ENCODE measurements around the gene GABBR2.
"Not testable (repeated sequence)": the region's sequence is repeated elsewhere in the genome, so short reads cannot be mapped to it uniquely, and the experiment has no call there.

Gene GABBR2

GRCh38 chr9:98310752-98311392, 397.9 kb downstream of the GABBR2 start:
- no peak for DNase-seq

- DNase-seq, result no peak
Measured at GRCh38 chr9:98306384-98307145, 402.2 kb downstream of the GABBR2 start.

- no peak for DNase-seq
Measured at GRCh38 chr9:98304381-98304780, 404.4 kb downstream of the GABBR2 start.

- no peak for DNase-seq
Measured at GRCh38 chr9:98303633-98304125, 405.1 kb downstream of the GABBR2 start.

GRCh38 chr9:98302938-98303632, 405.6 kb downstream of the GABBR2 start:
- DNase-seq, result no peak

DNA sequence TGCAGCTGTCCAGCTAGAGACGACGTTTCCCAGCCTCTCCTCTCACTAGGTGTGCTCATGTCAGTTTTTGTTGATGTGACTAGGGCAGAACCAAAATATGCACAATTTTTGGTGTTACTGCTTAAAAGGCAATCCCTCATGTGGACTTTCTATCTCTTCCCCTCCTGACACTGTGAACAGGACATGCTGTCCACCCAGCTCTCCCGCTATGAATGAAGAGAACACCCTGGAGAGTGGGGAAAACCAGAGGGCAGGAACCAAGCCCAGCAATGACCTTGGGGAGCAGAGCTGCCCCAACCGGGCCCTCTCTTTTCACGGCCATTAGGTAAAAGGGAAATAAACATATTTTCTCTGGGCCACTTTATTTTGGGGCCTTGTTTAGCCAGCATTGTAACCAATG, 406.6 kb downstream of the GABBR2 start:
- no peak for DNase-seq

- no peak for DNase-seq
Measured at GRCh38 chr9:98300611-98301010, 408.1 kb downstream of the GABBR2 start.

GRCh38 chr9:98298476-98298875, 410.3 kb downstream of the GABBR2 start:
- no peak for DNase-seq

- no peak for DNase-seq
Measured at GRCh38 chr9:98295824-98296223, 412.9 kb downstream of the GABBR2 start.

- DNase-seq, result no peak
Measured at GRCh38 chr9:98291820-98292219, 416.9 kb downstream of the GABBR2 start.

DNA sequence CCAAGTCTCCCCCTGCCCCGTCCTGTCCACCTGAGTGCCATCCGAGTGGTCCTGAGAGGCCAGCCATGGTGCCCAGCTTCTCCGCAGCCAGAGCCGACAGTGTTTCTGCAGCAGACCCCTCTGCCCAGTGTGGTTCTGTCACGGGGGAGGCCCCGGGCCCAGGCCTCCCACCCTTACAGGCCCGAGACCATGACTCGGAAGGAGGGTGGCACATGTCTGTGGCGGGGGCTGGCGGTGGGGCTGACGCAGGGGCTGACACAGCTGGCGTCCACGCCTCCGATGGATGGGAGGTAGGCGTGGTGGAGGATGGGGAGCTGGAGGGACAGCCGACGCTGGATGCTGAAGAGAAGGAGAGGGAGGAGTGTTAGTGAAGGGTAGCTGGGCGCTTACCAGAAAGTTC, 418.3 kb downstream of the GABBR2 start:
- DNase-seq, result no peak

GRCh38 chr9:98289614-98290201, 419.0 kb downstream of the GABBR2 start:
- no peak for DNase-seq

GRCh38 chr9:98288881-98289280, 419.9 kb downstream of the GABBR2 start:
- DNase-seq, result no peak

GRCh38 chr9:98287384-98287783, 421.4 kb downstream of the GABBR2 start:
- no peak for DNase-seq

- no peak for DNase-seq
Measured at GRCh38 chr9:98285446-98285845, 423.3 kb downstream of the GABBR2 start.

GRCh38 chr9:98284754-98285153, 424.0 kb downstream of the GABBR2 start:
- DNase-seq, result no peak

- not testable (repeated sequence) for DNase-seq
Measured at GRCh38 chr9:98283143-98283542, 425.6 kb downstream of the GABBR2 start.

- DNase-seq, result no peak
Measured at GRCh38 chr9:98281281-98281680, 427.5 kb downstream of the GABBR2 start.

- no peak for DNase-seq
Measured at GRCh38 chr9:98280574-98280973, 428.2 kb downstream of the GABBR2 start.

GRCh38 chr9:98280162-98280561, 428.6 kb downstream of the GABBR2 start:
- no peak for DNase-seq

- DNase-seq, result no peak
Measured at GRCh38 chr9:98276907-98277469, 431.7 kb downstream of the GABBR2 start.

- no peak for DNase-seq
Measured at GRCh38 chr9:98275159-98275558, 433.6 kb downstream of the GABBR2 start.

GRCh38 chr9:98272083-98272482, 436.7 kb downstream of the GABBR2 start:
- no peak for DNase-seq
